DOHH2 (cell line): Measurements from ENCODE around the gene TLR10.

Source experiments
- H3F3A ChIP-seq: fragments of 200-600 bp; sonication (generic), shearing (Covaris generic); 2 replicates; pipeline ENCODE4 v1.6.0; 2016; ENCODE audit warnings: antibody characterized with exemption, mild to moderate bottlenecking; ENCODE audit not compliant: control insufficient read depth, insufficient read depth
- H3K27ac ChIP-seq: fragments of 200-600 bp; sonication (generic); 2 replicates; pipeline ENCODE4 v1.5.1; 2014; ENCODE audit warnings: low read depth, mild to moderate bottlenecking, low read length, moderate library complexity
- H3K27me3 ChIP-seq: fragments of 200-600 bp; sonication (generic); 2 replicates; pipeline ENCODE4 v1.6.1; 2014; ENCODE audit warnings: mild to moderate bottlenecking, low read length, mixed read lengths; ENCODE audit not compliant: control insufficient read depth
- H3K36me3 ChIP-seq: fragments of 200-600 bp; sonication (generic); 2 replicates; pipeline ENCODE4 v1.6.1; 2014; ENCODE audit warnings: mild to moderate bottlenecking, low read length, moderate library complexity, mixed read lengths; ENCODE audit not compliant: control insufficient read depth
- H3K4me1 ChIP-seq: fragments of 200-600 bp; sonication (generic); 2 replicates; pipeline ENCODE4 v1.6.1; 2014; ENCODE audit warnings: mild to moderate bottlenecking, low read length, mixed read lengths; ENCODE audit not compliant: control insufficient read depth
- H3K4me2 ChIP-seq: fragments of 200-600 bp; sonication (generic); 2 replicates; pipeline ENCODE4 v1.6.0; 2014; ENCODE audit warnings: mild to moderate bottlenecking, low read length, moderate library complexity
- H3K4me3 ChIP-seq: fragments of 200-600 bp; sonication (generic); 2 replicates; pipeline ENCODE4 v1.5.1; 2014; ENCODE audit warnings: mild to moderate bottlenecking, low read length, mixed read lengths
- H3K79me2 ChIP-seq: fragments of 200-600 bp; sonication (generic); 2 replicates; pipeline ENCODE4 v1.6.1; 2014; ENCODE audit warnings: mild to moderate bottlenecking, low read length, mixed read lengths; ENCODE audit not compliant: control insufficient read depth
- H3K9me2 ChIP-seq: fragments of 200-600 bp; sonication (generic); replicated peaks from 2 replicates; pipeline ENCODE4 v1.6.1; 2014; ENCODE audit warnings: mild to moderate bottlenecking, low read length, mixed read lengths; ENCODE audit not compliant: control insufficient read depth
- H3K9me3 ChIP-seq: fragments of 200-600 bp; sonication (generic); 2 replicates; pipeline ENCODE4 v1.6.1; 2014; ENCODE audit warnings: antibody characterized with exemption, low read length, mixed read lengths; ENCODE audit not compliant: control insufficient read depth, insufficient read depth
- H4K20me1 ChIP-seq: fragments of 200-600 bp; sonication (generic); 2 replicates; pipeline ENCODE4 v1.6.0; 2014; ENCODE audit warnings: low read depth, mild to moderate bottlenecking, antibody characterized with exemption, low read length, moderate library complexity; ENCODE audit not compliant: control insufficient read depth, insufficient read depth
- CTCF ChIP-seq: fragments of 200-600 bp; sonication (generic); IDR thresholded peaks from one replicate; pipeline ENCODE4 v1.5.1; 2014; ENCODE audit warnings: antibody characterized with exemption, mild to moderate bottlenecking, low read depth, low read length; ENCODE audit not compliant: poor library complexity, severe bottlenecking
- EZH2phosphoT487 ChIP-seq: fragments of 200-600 bp; sonication (generic); IDR thresholded peaks from 2 replicates; pipeline ENCODE4 v1.6.1; 2017; ENCODE audit warnings: borderline replicate concordance, mild to moderate bottlenecking, antibody characterized with exemption, low read length, moderate library complexity, mixed read lengths

TLR10 gene

GRCh38 chr4:38782452-38783108 lies at the start of gene TLR10:
Gene TLR10 (minus strand): TSS chr4:38782990. CDS start chr4:38775590, 7,400 bp downstream.
- Histone ChIP-seq H3K79me2 (peaks cover 52% of the 10 kb centered on the region), H3K9me3 (peaks cover 9% of the 10 kb centered on the region; the same call in 1 of the 2 replicates), H3K27me3 (no peaks in the 10 kb centered on the region), H3K9me2 (no peaks in the 10 kb centered on the region), H3K36me3 (peaks cover 46% of the 10 kb centered on the region), H3K4me3 (peak within 1 kb of the TSS; percentile 85), H3K4me2 (peak within 1 kb of the TSS; percentile 93), H3K27ac (peak within 1 kb of the TSS; percentile 93), H3F3A (peaks cover 6% of the 10 kb centered on the region), H4K20me1 (no peaks in the 10 kb centered on the region), H3K4me1 (peaks cover 57% of the 10 kb centered on the region)
- peak; percentile 61 for TF ChIP-seq CTCF
- TF ChIP-seq EZH2phosphoT487, result no peak

GRCh38 chr4:38832206-38832605 lies 49.4 kb upstream of the TLR10 start:
- peaks cover 8% of the 10 kb centered on the region; the same call in 1 of the 2 replicates for H3K9me3 ChIP-seq
- peaks cover 56% of the 10 kb centered on the region for H3K79me2 ChIP-seq
- peaks cover 17% of the 10 kb centered on the region for H3K36me3 ChIP-seq
- H3K9me2 ChIP-seq, result no peaks in the 10 kb centered on the region
- H4K20me1 ChIP-seq, result no peaks in the 10 kb centered on the region
- no peak overlapping the region for H3K4me3 ChIP-seq
- H3F3A ChIP-seq, result no peaks in the 10 kb centered on the region
- no peak overlapping the region for H3K4me2 ChIP-seq
- no peak overlapping the region for H3K27ac ChIP-seq
- no peaks in the 10 kb centered on the region for H3K4me1 ChIP-seq
- TF ChIP-seq EZH2phosphoT487 (no peak), CTCF (no peak)
- no peaks in the 10 kb centered on the region for H3K27me3 ChIP-seq

GRCh38 chr4:38831653-38832052 lies 48.9 kb upstream of the TLR10 start:
- H3K9me2 ChIP-seq, result no peaks in the 10 kb centered on the region
- no peak overlapping the region for H3K27ac ChIP-seq
- H3K79me2 ChIP-seq, result peaks cover 52% of the 10 kb centered on the region
- no peaks in the 10 kb centered on the region for H3F3A ChIP-seq
- peaks cover 22% of the 10 kb centered on the region for H3K36me3 ChIP-seq
- no peak overlapping the region for H3K4me2 ChIP-seq
- TF ChIP-seq EZH2phosphoT487 (no peak), CTCF (no peak)
- no peaks in the 10 kb centered on the region for H3K4me1 ChIP-seq
- peaks cover 8% of the 10 kb centered on the region; the same call in 1 of the 2 replicates for H3K9me3 ChIP-seq
- no peaks in the 10 kb centered on the region for H4K20me1 ChIP-seq
- no peak overlapping the region for H3K4me3 ChIP-seq
- H3K27me3 ChIP-seq, result no peaks in the 10 kb centered on the region
